Epithelial cell of esophagus (primary cell): ENCODE measurements around the gene IL16.

ENCODE experiments used
- DNase-seq: peaks from one replicate; pipeline ENCODE4 v3.0.0; 2010; ENCODE audit warnings: low read depth
- H3K4me3 ChIP-seq: 2 replicates; pipeline ENCODE4 v1.5.1; 2011; ENCODE audit warnings: mild to moderate bottlenecking, low read length, control low read depth
- CTCF ChIP-seq: IDR thresholded peaks from 2 replicates; pipeline ENCODE4 v1.5.1; 2011; ENCODE audit warnings: low read depth, mild to moderate bottlenecking, low read length, control low read depth, inconsistent platforms; ENCODE audit not compliant: insufficient read depth; ENCODE audit errors: missing control alignments

The IL16 gene

GRCh38 chr15:81349271-81349670 lies 152.6 kb downstream of the IL16 start:
- DNase-seq: no peak
- no peak for TF ChIP-seq CTCF
- H3K4me3 ChIP-seq: no peak overlapping the region

GRCh38 chr15:81351651-81352050 lies 155.0 kb downstream of the IL16 start:
- TF ChIP-seq CTCF: no peak
- DNase-seq: no peak
- H3K4me3 ChIP-seq: no peak overlapping the region

- H3K4me3 ChIP-seq: no peak overlapping the region
- DNase-seq: no peak
- no peak for TF ChIP-seq CTCF
These were observed 159.6 kb downstream of the IL16 start for GRCh38 chr15:81356252-81356651.

GRCh38 chr15:81357180-81357686 lies 160.6 kb downstream of the IL16 start:
- no peak for DNase-seq
- H3K4me3 ChIP-seq: no peak overlapping the region
- TF ChIP-seq CTCF: peak; percentile 5

- H3K4me3 ChIP-seq: no peak overlapping the region
- no peak for DNase-seq
- no peak for TF ChIP-seq CTCF
These were observed 161.6 kb downstream of the IL16 start for GRCh38 chr15:81358248-81358647.

- no peak for TF ChIP-seq CTCF
These were observed 163.8 kb downstream of the IL16 start for GRCh38 chr15:81360491-81360890.

GRCh38 chr15:81361891-81362290 lies 165.2 kb downstream of the IL16 start:
- DNase-seq: no peak
- no peak for TF ChIP-seq CTCF
- H3K4me3 ChIP-seq: no peak overlapping the region

More at GRCh38 chr15:81360491-81360890, 163.8 kb downstream of the IL16 start:
- DNase-seq: no peak
- no peak overlapping the region for H3K4me3 ChIP-seq
